WERI-Rb-1 (cell line): ENCODE data around the gene ATP8A2.

Experiments used
- DNase-seq: peaks from one replicate; pipeline ENCODE4 v3.0.0-alpha.2; 2020
- H3K27ac ChIP-seq: fragments of 250-450 bp; sonication (Bioruptor Pico); 2 replicates; pipeline ENCODE4 v1.5.1; 2020; ENCODE audit warnings: mild to moderate bottlenecking, moderate library complexity
- H3K27me3 ChIP-seq: fragments of 250-450 bp; sonication (Bioruptor Pico); 2 replicates; pipeline ENCODE4 v1.5.1; 2021; ENCODE audit warnings: mild to moderate bottlenecking, low read depth, moderate library complexity; ENCODE audit not compliant: insufficient read depth, severe bottlenecking
- H3K36me3 ChIP-seq: fragments of 250-450 bp; sonication (Bioruptor Pico); 2 replicates; pipeline ENCODE4 v1.5.1; 2020; ENCODE audit warnings: mild to moderate bottlenecking, moderate library complexity
- H3K4me3 ChIP-seq: 2 replicates; pipeline ENCODE4 v1.5.1; 2011; ENCODE audit warnings: low read depth, mild to moderate bottlenecking, control low read depth, low read length
- H3K9me3 ChIP-seq: fragments of 250-450 bp; sonication (Bioruptor Pico); 2 replicates; pipeline ENCODE4 v1.5.1; 2021; ENCODE audit warnings: mild to moderate bottlenecking, moderate library complexity; ENCODE audit not compliant: severe bottlenecking
- TF ChIP-seq, protein P1 (sequence below): IDR thresholded peaks from 2 replicates; pipeline ENCODE4 v1.5.1; 2011; ENCODE audit warnings: low read depth, mild to moderate bottlenecking, control low read depth, inconsistent platforms, low read length

The ATP8A2 gene

DNA sequence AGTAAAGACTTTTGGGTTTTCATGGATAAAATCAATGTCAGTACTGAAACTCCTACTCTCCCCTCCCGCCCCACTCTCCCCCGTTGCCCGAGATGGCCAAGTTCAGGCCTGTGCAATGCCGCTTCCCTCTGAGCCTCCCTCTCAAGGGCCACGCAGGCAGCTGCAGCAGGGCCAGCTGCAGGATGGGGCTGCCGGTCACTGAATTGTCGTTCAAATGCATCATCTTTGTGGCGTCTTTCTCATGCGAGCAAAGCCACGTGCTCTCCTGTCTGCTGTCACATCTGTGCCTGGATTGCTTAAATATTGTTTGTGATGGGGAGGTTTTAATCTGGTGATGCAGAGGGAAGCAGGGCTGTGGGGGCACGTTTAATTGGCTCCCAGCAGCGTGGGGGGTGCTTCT, 653.4 kb downstream of the ATP8A2 start:
- Histone ChIP-seq H3K4me3 (no peak overlapping the region), H3K9me3 (no peaks in the 10 kb centered on the region), H3K36me3 (no peaks in the 10 kb centered on the region), H3K27ac (no peak overlapping the region), H3K27me3 (no peaks in the 10 kb centered on the region)
- TF ChIP-seq, protein P1, sequence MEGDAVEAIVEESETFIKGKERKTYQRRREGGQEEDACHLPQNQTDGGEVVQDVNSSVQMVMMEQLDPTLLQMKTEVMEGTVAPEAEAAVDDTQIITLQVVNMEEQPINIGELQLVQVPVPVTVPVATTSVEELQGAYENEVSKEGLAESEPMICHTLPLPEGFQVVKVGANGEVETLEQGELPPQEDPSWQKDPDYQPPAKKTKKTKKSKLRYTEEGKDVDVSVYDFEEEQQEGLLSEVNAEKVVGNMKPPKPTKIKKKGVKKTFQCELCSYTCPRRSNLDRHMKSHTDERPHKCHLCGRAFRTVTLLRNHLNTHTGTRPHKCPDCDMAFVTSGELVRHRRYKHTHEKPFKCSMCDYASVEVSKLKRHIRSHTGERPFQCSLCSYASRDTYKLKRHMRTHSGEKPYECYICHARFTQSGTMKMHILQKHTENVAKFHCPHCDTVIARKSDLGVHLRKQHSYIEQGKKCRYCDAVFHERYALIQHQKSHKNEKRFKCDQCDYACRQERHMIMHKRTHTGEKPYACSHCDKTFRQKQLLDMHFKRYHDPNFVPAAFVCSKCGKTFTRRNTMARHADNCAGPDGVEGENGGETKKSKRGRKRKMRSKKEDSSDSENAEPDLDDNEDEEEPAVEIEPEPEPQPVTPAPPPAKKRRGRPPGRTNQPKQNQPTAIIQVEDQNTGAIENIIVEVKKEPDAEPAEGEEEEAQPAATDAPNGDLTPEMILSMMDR: no peak
- DNase-seq: no peak

DNA sequence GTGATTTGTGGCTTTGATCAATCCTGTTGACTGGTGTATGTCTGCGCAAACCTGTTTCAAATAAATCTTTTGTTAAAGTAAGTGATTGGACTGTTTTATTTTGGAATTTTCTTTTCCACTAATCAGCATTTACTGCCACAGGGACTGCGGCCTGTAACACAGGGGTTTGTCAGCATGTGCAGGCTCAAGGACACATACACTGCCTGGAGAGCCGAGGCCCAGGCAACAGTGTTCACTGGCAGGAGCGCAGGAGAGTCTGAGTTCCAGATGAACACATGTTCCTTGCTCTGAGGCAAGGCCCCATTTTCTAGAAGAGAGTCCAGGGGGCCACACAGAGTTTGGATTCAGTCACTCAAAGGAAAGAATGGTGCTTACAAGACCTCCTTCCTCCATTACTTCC, 654.0 kb downstream of the ATP8A2 start:
- no peak overlapping the region for H3K4me3 ChIP-seq
- TF ChIP-seq, protein P1: no peak
- no peak overlapping the region for H3K27ac ChIP-seq
- H3K36me3 ChIP-seq: no peaks in the 10 kb centered on the region
- peaks cover under 1% of the 10 kb centered on the region for H3K9me3 ChIP-seq
- no peak for DNase-seq
- H3K27me3 ChIP-seq: no peaks in the 10 kb centered on the region

- no peaks in the 10 kb centered on the region for H3K36me3 ChIP-seq
- TF ChIP-seq, protein P1: no peak
- no peak for DNase-seq
- H3K27me3 ChIP-seq: no peaks in the 10 kb centered on the region
- H3K27ac ChIP-seq: no peak overlapping the region
- H3K4me3 ChIP-seq: no peak overlapping the region
- peaks cover 5% of the 10 kb centered on the region for H3K9me3 ChIP-seq
Measured at GRCh38 chr13:26026211-26026610, 654.4 kb downstream of the ATP8A2 start.

- no peaks in the 10 kb centered on the region for H3K36me3 ChIP-seq
- TF ChIP-seq, protein P1: no peak
- H3K4me3 ChIP-seq: no peak overlapping the region
- DNase-seq: no peak
- no peak overlapping the region for H3K27ac ChIP-seq
- H3K27me3 ChIP-seq: no peaks in the 10 kb centered on the region
- peaks cover 8% of the 10 kb centered on the region for H3K9me3 ChIP-seq
Measured at GRCh38 chr13:26029581-26030136, 657.9 kb downstream of the ATP8A2 start.

- no peak for DNase-seq
- TF ChIP-seq, protein P1: no peak
- Histone ChIP-seq H3K27me3 (no peaks in the 10 kb centered on the region), H3K27ac (no peak overlapping the region), H3K9me3 (peaks cover 8% of the 10 kb centered on the region), H3K4me3 (no peak overlapping the region), H3K36me3 (no peaks in the 10 kb centered on the region)
Measured at GRCh38 chr13:26030331-26030730, 658.6 kb downstream of the ATP8A2 start.

GRCh38 chr13:26034018-26034417, 662.2 kb downstream of the ATP8A2 start:
- Histone ChIP-seq H3K27ac (no peak overlapping the region), H3K36me3 (no peaks in the 10 kb centered on the region), H3K27me3 (no peaks in the 10 kb centered on the region), H3K9me3 (peaks cover 13% of the 10 kb centered on the region), H3K4me3 (no peak overlapping the region)
- no peak for DNase-seq
- TF ChIP-seq, protein P1: no peak
